KMS-11 (cell line): Measurements from ENCODE around the gene PAOX.

Experiments
- H2AFZ ChIP-seq: fragments of 200-600 bp; sonication (generic); 2 replicates; pipeline ENCODE4 v1.6.1; 2016; ENCODE audit warnings: antibody characterized with exemption, mixed run types, low read depth
- H3K27ac ChIP-seq: fragments of 200-600 bp; sonication (generic); 2 replicates; pipeline ENCODE4 v1.6.1; 2016; ENCODE audit warnings: mild to moderate bottlenecking, mixed run types
- H3K27me3 ChIP-seq: fragments of 200-600 bp; sonication (generic); 2 replicates; pipeline ENCODE4 v1.6.1; 2017; ENCODE audit warnings: mild to moderate bottlenecking, low read depth, mixed run types, moderate library complexity; ENCODE audit not compliant: insufficient read depth
- H3K36me3 ChIP-seq: fragments of 200-600 bp; sonication (generic); 2 replicates; pipeline ENCODE4 v1.6.1; 2017; ENCODE audit warnings: mild to moderate bottlenecking, mixed run types; ENCODE audit not compliant: insufficient read depth
- H3K4me1 ChIP-seq: fragments of 200-600 bp; sonication (generic); 2 replicates; pipeline ENCODE4 v1.6.1; 2016; ENCODE audit warnings: mild to moderate bottlenecking, low read depth, mixed run types; ENCODE audit not compliant: poor library complexity, severe bottlenecking
- H3K4me2 ChIP-seq: fragments of 200-600 bp; sonication (generic); 2 replicates; pipeline ENCODE4 v1.7.0; 2016; ENCODE audit warnings: mild to moderate bottlenecking, mixed run types
- H3K4me3 ChIP-seq: fragments of 200-600 bp; sonication (generic); IDR thresholded peaks from 2 replicates; pipeline ENCODE4 v1.6.1; 2017; ENCODE audit warnings: low read depth, low read length, mixed read lengths; ENCODE audit not compliant: insufficient read depth
- H3K79me2 ChIP-seq: fragments of 200-600 bp; sonication (generic); 2 replicates; pipeline ENCODE4 v1.6.1; 2016; ENCODE audit warnings: low read depth, mixed run types; ENCODE audit not compliant: insufficient read depth
- H3K9ac ChIP-seq: fragments of 200-600 bp; sonication (generic); 2 replicates; pipeline ENCODE4 v1.6.1; 2016; ENCODE audit warnings: mild to moderate bottlenecking, mixed run types
- H4K20me1 ChIP-seq: fragments of 200-600 bp; sonication (generic); 2 replicates; pipeline ENCODE4 v1.6.1; 2016; ENCODE audit warnings: mild to moderate bottlenecking, mixed run types; ENCODE audit not compliant: insufficient read depth
- CTCF ChIP-seq: fragments of 200-600 bp; sonication (generic); conservative IDR thresholded peaks from 2 replicates; pipeline ENCODE4 v1.6.1; 2017; ENCODE audit warnings: low read depth, mild to moderate bottlenecking, antibody characterized with exemption, low read length, moderate library complexity, mixed read lengths

The PAOX gene

GRCh38 chr10:133401500-133401899 is 22.4 kb downstream of the PAOX start:
- Histone ChIP-seq H3K27ac (peak overlapping the region; percentile 81; the same call in 1 of the 2 replicates), H3K4me3 (no peak overlapping the region), H3K4me1 (peaks cover 33% of the 10 kb centered on the region), H3K9ac (peak overlapping the region; percentile 38; the same call in 1 of the 2 replicates), H2AFZ (no peak overlapping the region), H3K27me3 (no peaks in the 10 kb centered on the region), H4K20me1 (no peaks in the 10 kb centered on the region), H3K36me3 (no peaks in the 10 kb centered on the region), H3K4me2 (peak overlapping the region; percentile 80; the same call in 1 of the 2 replicates), H3K79me2 (no peaks in the 10 kb centered on the region; the same call in none of the 2 replicates)
- no peak for TF ChIP-seq CTCF

- H3K36me3 ChIP-seq: no peaks in the 10 kb centered on the region
- TF ChIP-seq CTCF: no peak
- H2AFZ ChIP-seq: no peak overlapping the region
- no peak overlapping the region for H3K9ac ChIP-seq
- H3K27ac ChIP-seq: no peak overlapping the region
- H3K79me2 ChIP-seq: no peaks in the 10 kb centered on the region; the same call in none of the 2 replicates
- no peaks in the 10 kb centered on the region for H3K27me3 ChIP-seq
- H3K4me3 ChIP-seq: no peak overlapping the region
- peaks cover 33% of the 10 kb centered on the region for H3K4me1 ChIP-seq
- H4K20me1 ChIP-seq: no peaks in the 10 kb centered on the region
- H3K4me2 ChIP-seq: peak overlapping the region; percentile 80; the same call in 1 of the 2 replicates
Measured at GRCh38 chr10:133401981-133402725, 23.1 kb downstream of the PAOX start.

- Histone ChIP-seq H4K20me1 (no peaks in the 10 kb centered on the region), H3K36me3 (no peaks in the 10 kb centered on the region), H3K27me3 (no peaks in the 10 kb centered on the region), H3K27ac (no peak overlapping the region), H3K4me3 (no peak overlapping the region), H3K4me1 (peaks cover 33% of the 10 kb centered on the region), H3K79me2 (no peaks in the 10 kb centered on the region; the same call in none of the 2 replicates), H2AFZ (no peak overlapping the region), H3K9ac (no peak overlapping the region), H3K4me2 (no peak overlapping the region)
- TF ChIP-seq CTCF: no peak
Measured at GRCh38 chr10:133403359-133403758, 24.3 kb downstream of the PAOX start.

- Histone ChIP-seq H3K4me2 (no peak overlapping the region), H3K4me1 (peaks cover 33% of the 10 kb centered on the region), H4K20me1 (no peaks in the 10 kb centered on the region), H3K9ac (no peak overlapping the region), H2AFZ (no peak overlapping the region), H3K79me2 (no peaks in the 10 kb centered on the region; the same call in none of the 2 replicates), H3K36me3 (no peaks in the 10 kb centered on the region), H3K27me3 (no peaks in the 10 kb centered on the region), H3K27ac (no peak overlapping the region), H3K4me3 (no peak overlapping the region)
- no peak for TF ChIP-seq CTCF
Measured at GRCh38 chr10:133403784-133404183, 24.7 kb downstream of the PAOX start.
